GM08714 (cell line): ENCODE measurements around the gene LINC00237.

Source experiments
- H3K4me3 ChIP-seq: fragments of 200-500 bp; sonication (Bioruptor generic); 2 replicates; pipeline ENCODE4 v1.5.1; 2014; ENCODE audit warnings: mild to moderate bottlenecking, low read length, inconsistent platforms
- ZNF274 ChIP-seq: IDR thresholded peaks from 2 replicates; pipeline ENCODE4 v1.6.1; 2012; ENCODE audit warnings: mild to moderate bottlenecking, low read depth, low read length

The LINC00237 gene

DNA sequence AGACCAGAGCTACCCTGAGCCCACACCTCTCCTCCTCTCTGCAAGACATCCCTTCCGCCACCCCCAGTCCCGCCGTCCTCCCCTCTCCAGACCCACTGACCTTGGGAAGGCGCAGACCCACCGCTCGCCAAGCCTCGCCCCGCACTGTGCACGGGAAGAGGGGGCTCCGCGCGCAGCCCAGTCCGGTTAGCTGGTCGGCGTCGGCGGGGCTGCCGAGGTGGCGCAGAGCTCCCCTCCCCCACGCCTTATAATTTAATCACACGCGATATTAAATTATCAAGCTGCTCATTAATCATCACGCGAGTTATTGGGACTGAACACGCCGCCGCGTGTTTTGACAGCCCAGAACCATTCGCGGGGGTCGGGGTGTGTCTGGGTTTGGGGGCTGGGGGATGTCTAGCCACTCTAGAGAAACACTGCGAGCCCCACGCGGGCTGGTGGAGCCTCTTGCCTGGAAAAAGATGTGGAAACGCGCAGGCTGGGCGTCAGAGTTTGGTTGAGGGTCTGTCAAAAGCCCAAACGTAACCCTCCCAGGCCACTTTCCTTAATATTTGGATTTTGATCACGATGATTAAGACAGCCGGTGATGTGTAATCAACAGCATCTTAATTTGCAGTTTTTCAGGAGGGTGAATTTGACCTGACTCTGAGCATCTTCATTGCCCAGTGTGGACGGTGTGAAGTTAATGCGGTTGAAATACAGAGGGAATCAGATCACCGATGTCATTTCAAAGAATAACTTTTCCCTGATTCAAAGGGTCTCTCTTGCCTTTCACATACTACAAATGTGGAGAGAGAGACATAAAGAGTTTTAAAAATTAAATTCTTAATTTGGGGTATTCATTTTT is at the start of gene LINC00237:
LINC00237 (minus strand) TSS at position 188 of the 847 bp plus-strand sequence.
- TF ChIP-seq ZNF274: no peak
- no peak within 1 kb of the TSS for H3K4me3 ChIP-seq

DNA sequence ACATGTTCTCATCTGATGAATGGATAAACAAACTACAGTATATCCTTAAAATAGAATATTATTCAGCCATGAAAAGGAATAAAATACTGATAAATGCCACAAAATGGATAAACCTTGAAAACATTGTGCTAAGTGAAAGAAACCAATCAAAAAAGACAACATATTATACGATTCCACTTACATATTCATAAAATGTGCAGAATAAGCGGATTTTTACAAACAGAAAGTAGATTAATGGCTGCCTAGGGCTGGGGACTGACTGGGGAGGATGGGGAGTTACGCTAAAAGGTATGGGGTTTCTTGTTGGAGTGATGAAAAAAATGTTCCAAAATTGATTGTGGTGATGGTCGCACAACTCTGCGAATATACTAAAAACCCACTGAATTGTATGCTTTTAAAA is 49.1 kb upstream of the LINC00237 start:
- TF ChIP-seq ZNF274: no peak
- H3K4me3 ChIP-seq: no peak overlapping the region

DNA sequence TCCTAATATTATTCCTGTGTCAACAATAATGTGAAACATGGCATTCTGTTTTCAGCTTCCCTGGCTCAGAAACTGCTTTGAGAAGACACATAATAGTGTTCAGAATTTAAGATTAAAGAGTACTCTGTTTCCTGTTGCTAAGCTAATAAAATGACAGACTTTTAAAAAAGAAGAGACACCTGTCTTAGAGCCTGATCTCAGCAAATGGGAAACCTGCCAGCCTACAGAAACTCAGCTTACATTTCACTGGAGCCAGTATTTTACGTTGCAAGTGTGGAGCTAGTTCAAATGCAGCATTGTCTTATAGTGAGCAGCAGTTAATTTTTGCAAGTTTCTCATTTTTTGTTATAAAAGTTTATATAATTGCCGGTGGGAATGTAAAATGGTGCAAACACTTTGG is 48.5 kb upstream of the LINC00237 start:
- TF ChIP-seq ZNF274: no peak
- H3K4me3 ChIP-seq: no peak overlapping the region

DNA sequence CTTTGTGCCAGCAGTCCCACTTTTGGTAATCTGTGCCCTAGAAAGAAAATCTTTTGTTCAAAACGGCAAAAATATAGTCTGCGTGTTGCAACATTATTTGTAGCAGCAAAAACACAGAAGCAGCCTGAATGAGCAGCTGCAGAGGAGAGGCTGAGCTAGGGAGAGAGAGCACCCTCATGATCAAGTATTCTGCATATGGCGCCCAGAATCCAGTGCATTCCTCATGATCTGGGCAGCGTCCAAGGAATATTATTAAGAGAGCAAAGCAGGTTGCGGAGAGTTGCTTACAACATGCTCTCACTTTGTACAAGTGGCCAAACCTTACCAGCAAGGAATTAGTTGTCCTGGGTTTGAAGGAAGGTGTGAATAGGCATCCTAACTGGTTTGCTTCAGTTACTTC is 45.6 kb upstream of the LINC00237 start:
- no peak overlapping the region for H3K4me3 ChIP-seq
- TF ChIP-seq ZNF274: no peak

DNA sequence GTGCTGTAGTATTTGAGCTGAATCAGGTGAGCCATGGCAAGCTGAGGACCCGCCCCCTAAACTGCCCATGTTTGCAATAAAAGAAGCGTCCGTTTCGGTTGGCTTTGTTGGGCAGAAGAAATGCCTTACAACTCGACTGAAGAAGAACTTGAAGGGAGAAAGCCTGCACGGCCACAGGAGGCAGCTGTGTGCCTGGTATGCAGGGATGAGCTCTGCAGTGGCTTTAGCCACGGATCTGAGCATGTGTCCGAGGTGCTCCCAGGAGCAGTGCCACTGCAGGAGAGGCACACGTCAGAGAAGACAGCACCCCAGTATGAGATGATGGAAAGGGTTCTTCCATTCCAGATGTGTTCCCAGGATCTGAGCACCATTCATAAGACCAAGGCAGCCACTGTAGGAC is 43.2 kb upstream of the LINC00237 start:
- H3K4me3 ChIP-seq: no peak overlapping the region
- no peak for TF ChIP-seq ZNF274

DNA sequence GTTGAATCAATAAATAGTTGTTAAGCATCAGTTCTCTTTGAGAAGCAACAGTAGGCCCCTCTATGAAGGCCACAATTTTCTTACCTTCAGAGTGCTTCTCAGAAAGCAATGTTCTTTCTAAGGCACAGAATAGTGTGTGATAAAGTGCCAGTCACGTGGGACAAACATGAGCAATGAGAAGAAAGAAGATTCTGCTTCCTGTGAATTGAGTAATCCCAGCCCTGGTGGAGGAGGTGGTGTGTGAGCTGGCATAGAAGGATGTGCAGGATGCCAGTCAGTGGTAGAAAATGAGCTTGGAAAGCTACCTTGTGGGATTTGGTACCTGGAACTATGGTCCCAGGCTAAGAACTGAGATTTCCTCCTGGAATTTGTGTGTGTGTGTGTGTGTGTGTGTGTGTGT is 41.4 kb upstream of the LINC00237 start:
- no peak overlapping the region for H3K4me3 ChIP-seq
- no peak for TF ChIP-seq ZNF274

DNA sequence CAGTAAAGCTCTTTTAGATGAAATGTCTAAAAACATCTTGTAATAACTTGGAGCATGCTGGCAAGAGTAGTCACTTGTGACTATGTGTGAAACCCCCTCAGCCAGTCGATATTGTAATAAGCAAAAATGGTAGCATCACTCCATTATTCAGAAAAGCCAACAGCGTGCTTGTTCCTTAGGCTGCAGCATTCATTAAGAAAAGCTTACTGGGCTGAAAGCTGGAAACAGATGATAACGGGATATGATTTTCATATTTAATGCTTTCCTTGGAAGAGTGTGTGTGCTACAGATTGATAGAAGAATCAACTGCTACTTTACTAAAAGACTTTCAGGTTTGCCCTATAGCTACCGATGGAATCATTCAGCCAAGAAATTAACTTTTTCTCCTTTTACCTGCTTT is 40.1 kb upstream of the LINC00237 start:
- TF ChIP-seq ZNF274: no peak

DNA sequence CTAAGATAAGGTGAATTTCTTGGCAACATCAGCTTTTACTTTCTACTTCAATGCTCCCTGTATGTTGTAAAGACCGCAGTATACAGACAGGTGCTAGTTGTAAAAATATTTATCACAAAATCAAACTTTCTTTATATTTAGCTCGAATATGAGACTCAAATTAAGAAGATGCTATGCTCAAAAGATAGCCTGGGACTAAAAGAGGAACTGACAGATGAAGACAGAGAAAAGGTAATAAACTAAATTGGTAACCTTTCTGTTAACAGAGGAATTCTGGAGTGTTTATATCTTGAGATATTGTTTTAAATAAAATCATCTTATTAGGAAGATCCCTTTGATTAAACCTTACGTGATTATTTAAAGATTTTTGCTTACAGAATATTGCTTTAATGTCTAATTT is 39.3 kb upstream of the LINC00237 start:
- TF ChIP-seq ZNF274: no peak
- no peak overlapping the region for H3K4me3 ChIP-seq

More for the DNA sequence above, 40.1 kb upstream of the LINC00237 start:
- no peak overlapping the region for H3K4me3 ChIP-seq

DNA sequence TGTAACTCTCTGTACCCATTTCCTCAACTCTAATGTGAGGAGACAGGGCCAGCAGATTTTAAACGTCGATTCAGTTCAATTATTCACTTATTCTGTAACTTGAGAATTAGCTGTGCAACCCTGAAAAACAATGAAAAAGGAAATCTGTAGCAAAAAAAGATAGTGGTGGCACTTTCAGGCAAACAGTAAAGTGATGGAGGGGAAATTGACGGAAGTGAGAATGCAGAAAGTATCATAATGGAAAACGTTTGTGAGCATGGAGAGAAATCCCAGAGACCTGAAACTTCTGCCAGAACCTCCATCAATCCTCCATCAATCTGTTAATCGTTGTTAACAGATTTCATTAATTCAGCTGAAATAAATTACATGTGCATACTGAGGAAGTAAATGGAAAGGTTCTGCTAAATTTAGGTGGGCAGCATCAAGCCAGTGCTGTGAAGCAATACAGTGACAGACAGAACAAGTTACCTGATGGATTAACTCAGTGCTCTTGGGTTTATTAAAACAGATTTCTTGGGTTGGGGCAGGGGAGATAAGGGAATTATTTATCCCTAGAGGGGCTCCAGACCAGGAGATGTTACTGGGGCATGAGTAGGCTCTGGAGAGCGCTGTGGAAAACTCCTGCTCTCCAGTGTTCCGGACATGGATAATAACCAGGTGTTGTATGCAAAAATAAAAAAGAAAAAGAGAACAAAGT is 37.2 kb upstream of the LINC00237 start:
- TF ChIP-seq ZNF274: no peak
- no peak overlapping the region for H3K4me3 ChIP-seq

DNA sequence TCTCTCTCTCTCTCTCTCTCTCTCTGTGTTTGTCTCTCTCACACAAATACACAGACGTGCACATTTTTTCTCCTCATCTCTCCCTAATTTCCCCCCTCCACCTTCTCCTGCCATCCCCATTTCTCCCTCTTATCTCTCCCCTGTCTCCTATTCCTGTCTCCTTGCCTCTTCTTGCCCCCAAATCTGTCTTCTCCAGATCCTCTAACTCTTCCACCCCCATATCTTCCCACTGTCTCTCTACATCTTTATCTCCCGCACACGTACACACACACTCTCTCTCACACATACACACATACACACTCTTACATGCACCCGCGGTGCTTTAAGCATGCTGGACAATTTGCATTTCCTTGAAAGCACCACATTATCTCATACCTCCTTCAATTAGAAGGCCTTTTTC is 35.7 kb upstream of the LINC00237 start:
- no peak for TF ChIP-seq ZNF274
- no peak overlapping the region for H3K4me3 ChIP-seq

DNA sequence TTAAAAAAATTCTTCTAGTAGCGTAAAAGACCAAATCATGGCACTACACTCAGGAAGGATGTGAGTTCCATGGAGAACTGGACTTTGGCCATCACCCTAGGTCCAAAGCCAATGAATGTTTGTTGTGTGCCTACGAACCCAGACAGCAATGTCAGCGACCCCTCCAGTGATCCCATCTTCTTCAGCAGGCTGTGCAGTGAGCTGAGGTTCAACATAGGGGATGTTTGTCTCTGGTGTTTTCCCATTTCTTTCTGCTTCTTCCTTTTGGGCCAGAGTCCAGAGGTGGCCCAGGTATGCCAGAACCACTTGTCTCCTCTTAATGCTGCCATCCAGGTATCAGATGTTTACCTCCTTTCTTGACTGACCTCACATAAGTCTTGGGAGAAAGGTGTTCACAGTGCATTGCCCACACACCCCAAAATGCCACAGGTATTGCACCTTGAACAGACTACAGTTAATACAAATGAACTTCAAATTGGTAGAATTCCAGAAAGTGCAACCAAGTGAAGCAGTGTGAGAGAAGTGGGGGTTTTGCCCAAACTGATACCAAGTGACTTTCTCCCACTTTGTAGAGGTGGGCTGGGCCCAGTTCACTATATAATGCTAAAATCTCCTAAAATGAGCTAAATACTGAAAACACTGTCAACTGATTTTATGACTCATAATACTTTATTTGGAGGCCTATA is 33.9 kb upstream of the LINC00237 start:
- H3K4me3 ChIP-seq: no peak overlapping the region
- TF ChIP-seq ZNF274: no peak

DNA sequence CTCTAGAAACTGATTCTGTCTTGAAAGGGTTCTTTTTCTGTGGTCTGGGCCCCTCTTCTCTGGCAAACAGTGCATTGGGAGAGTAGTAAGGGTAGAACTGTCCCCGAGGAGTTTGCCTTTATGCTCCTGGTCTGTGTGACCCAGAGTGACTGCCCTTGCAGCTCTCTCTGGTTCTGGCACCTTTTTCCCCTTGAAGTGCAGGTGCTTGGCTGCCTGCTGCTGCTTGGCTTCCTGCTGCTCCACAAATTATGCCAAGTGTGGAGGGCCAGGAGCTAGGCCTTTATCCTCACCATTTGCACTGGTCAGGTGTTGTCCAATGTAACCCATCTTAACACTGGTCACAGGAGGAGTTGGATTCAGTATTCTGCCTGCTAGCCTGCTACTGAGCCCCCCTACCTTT is 30.9 kb upstream of the LINC00237 start:
- H3K4me3 ChIP-seq: no peak overlapping the region
- TF ChIP-seq ZNF274: no peak

DNA sequence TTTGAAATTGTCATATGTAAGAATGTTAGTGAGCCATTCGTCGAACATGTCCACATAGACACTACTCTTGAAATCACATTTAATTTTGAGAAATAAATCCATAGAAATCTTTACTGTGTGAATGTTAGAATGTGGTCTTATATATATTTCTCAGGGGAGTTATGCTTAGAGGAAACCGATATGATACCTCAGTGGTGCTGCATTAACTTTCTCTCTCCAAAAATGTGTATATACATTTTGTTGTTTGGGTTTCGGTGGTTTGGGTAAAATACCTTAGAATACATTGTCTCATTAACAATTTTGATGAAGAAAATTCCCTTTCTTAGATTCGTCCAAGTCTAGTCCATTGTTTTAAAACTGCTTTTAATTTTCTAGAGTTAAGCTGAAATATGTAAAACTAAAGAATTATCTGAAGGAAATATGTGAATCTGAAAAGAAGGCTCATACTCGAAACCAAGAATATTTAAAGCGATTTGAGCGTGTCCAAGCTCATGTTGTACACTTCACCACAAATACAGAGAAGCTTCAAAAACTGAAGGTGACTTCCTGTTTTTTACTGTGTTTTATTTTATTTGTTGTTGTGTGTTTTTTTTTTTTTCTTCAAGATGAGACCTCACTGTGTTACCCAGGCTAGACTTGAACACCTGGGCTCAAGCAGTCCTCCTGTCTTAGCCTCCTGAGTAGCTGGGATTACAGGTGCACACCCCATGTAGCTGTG is 30.0 kb upstream of the LINC00237 start:
- no peak overlapping the region for H3K4me3 ChIP-seq
- no peak for TF ChIP-seq ZNF274

DNA sequence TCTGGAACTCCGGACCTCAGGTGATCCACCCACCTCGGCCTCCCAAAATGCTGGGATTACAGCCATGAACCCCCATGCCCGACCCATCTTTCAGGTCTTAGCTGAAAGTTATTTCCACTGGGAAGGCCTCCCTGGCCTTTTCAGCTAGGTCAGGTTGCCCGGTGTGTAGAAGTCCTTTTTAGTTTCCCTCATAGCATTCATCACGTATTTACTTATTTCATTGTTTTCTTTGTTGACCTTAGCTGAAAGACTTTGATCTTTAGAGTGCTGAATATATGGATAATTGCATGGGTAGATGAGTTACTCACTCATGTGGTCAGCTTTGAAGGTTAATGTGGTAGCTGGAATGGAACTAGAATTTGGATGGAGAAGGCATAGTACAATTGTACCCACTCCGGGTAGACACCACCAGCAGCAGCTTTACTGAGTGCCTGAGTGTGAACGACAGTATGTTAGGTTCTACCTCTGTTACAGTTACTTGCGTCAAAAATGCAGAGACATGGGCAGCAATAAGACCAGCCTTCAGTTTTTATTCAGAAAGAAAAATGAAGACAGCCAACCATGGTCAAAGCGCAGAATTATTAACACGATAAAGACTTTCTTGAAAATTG is 28.8 kb upstream of the LINC00237 start:
- TF ChIP-seq ZNF274: no peak
- H3K4me3 ChIP-seq: no peak overlapping the region
